Immature natural killer cell (primary cell): ENCODE measurements around the gene SLC36A3. TPM values are rescaled to one million over a fixed set of nuclear protein-coding genes. Genes with fewer than 3 reads are reported as not detected.
A peak's percentile ranks its signal among the peaks of the same experiment; 100 is the strongest.
"Not testable (repeated sequence)": the region's sequence is repeated elsewhere in the genome, so short reads cannot be mapped to it uniquely, and the experiment has no call there.

Experiments
- DNase-seq, 3 donors: peaks; one replicate each; pipeline ENCODE4 v3.0.0; 2022; ENCODE audit warnings: mixed read lengths in 1 of 3
- H3K27ac Mint-ChIP-seq, 6 donors: one replicate each; pipeline ENCODE4 v1.8.0; 2020; ENCODE audit warnings: mixed read lengths in 6 of 6, mild to moderate bottlenecking in 5 of 6, inconsistent platforms in 4 of 6, moderate library complexity in 3 of 6
- H3K27me3 Mint-ChIP-seq, 3 donors: one replicate each; pipeline ENCODE4 v1.8.0; 2020 to 2021; ENCODE audit warnings: low read depth in 3 of 3, mild to moderate bottlenecking in 3 of 3, mixed read lengths in 3 of 3, moderate library complexity in 3 of 3, inconsistent platforms in 1 of 3
- H3K36me3 Mint-ChIP-seq, 3 donors: one replicate each; pipeline ENCODE4 v1.8.0; 2020; ENCODE audit warnings: mixed read lengths in 3 of 3, inconsistent platforms in 2 of 3, mild to moderate bottlenecking in 2 of 3
- H3K4me1 Mint-ChIP-seq, 2 donors: one replicate each; pipeline ENCODE4 v1.8.0; 2020; ENCODE audit warnings: inconsistent platforms in 2 of 2, mild to moderate bottlenecking in 2 of 2, mixed read lengths in 2 of 2, moderate library complexity in 1 of 2
- H3K4me3 Mint-ChIP-seq, 5 donors: one replicate each; pipeline ENCODE4 v1.8.0; 2020; ENCODE audit warnings: mild to moderate bottlenecking in 5 of 5, mixed read lengths in 5 of 5, inconsistent platforms in 3 of 5, moderate library complexity in 3 of 5
- H3K9me3 Mint-ChIP-seq, 6 donors: one replicate each; pipeline ENCODE4 v1.8.0; 2020; ENCODE audit warnings: mild to moderate bottlenecking in 6 of 6, mixed read lengths in 6 of 6, inconsistent platforms in 4 of 6, moderate library complexity in 3 of 6
- polyA plus RNA-seq, 3 donors: library from polyadenylated mRNA; unstranded; fragments of 300-500 nt; fragmentation: Illumina TruSeq; gene quantifications; one replicate each; pipeline ENCODE4 v1.2.3, GENCODE V29; 2021

Gene SLC36A3
- polyA plus RNA-seq, 3 donors from 2014 or later = not detected

DNA sequence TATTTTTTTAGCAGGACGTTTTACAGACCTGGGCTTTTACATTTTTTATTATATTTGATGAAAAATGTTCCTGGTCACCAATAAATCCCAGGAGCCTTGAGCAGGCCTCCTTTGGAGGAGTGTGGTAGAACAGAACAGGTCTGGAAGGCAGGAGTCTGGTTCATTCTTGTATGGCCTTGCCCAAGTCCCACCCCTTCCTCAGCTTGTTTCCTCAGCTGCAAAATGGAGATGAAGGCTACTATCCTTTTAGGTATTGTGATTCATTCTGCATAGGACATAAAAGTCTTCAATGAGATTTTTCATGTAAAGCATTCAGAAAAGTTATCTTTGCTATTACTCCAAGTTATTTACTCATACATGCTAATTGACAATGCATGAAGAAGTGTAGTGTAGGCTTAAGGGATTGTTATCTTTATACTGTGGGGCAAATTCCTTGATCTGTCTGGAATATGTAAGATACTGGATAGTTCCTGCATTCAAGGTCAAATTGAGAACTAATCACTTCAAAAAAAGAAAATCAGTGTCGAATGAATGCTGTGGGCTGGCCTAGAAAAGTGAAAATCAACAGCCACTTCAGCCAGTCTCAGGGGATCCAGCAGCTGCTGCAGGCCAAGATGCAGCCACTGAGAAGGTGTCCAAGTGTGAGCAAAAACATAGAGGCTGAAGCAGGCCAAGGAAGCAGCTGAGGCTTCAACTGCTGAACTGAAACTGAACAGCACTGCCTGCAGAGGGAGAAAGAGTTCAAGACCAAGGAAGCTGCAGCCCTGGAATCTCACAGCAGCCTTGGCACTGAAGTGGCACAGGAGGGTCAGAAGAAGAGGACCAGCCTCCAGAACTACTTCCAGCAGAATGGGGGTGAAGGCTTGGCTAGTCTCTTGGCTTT lies 15.5 kb upstream of the SLC36A3 start:
- Mint-ChIP-seq H3K27ac (no peak overlapping the region), H3K4me3 (no peak overlapping the region), H3K9me3 (no peaks in the 10 kb centered on the region), H3K4me1 (no peaks in the 10 kb centered on the region), H3K36me3 (no peaks in the 10 kb centered on the region), H3K27me3 (peaks cover 4 to 19% (median 5%) of the 10 kb centered on the region in 3 donors)
- DNase-seq = no peak

DNA sequence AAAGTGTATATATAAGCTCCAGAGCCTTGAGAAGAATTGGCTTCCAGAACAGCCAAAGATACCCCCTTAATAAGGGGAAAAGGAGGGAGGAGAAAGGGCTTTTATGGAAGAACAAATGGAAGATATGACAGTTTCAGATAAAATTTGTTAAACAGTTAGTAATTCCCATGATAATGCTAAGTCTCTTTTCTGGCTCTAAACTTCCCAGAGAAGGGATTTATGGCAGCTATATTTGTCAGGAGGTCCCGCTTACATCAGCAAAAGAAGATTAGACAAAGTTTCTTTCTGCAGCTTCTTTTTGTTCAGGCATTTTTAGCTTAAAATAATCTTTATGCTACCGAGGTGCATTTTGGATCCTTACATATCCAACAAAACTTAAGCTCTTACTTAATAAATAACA lies 14.3 kb upstream of the SLC36A3 start:
- peaks cover 2 to 17% (median 5%) of the 10 kb centered on the region in 3 donors for H3K27me3 Mint-ChIP-seq
- no peak overlapping the region for H3K4me3 Mint-ChIP-seq
- no peaks in the 10 kb centered on the region for H3K9me3 Mint-ChIP-seq
- H3K4me1 Mint-ChIP-seq = no peaks in the 10 kb centered on the region
- no peaks in the 10 kb centered on the region for H3K36me3 Mint-ChIP-seq
- no peak overlapping the region for H3K27ac Mint-ChIP-seq
- DNase-seq = no peak

DNA sequence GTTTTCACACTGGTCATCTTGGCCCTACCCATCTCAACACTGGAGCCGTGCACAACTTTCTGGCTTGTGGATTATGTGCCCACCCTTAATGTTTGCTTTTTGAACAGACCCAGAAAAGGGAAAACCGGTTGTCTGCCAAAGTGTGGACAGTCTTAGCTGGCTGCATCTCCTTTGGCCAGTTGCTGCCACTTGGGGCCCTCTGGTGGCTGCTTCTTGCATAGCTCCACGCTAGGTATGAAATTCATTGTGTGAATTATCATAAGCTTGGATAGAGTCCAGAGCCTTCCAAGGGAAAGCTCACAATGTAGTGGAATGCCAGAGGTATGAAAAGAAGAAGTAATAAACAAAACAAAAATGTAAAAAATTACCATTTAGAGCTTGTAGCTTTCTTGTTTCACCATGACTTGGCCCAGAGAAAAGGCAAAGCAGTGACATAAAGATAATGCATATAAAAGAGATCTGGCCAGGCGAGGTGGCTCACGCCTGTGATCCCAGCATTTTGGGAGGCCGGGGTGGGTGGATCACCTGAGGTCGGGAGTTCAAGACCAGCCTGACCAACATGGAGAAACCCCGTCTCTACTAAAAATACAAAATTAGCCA lies 12.5 kb upstream of the SLC36A3 start:
- Mint-ChIP-seq H3K4me1 (no peaks in the 10 kb centered on the region), H3K36me3 (peaks cover 0 to 4% (median 0%) of the 10 kb centered on the region in 3 donors)

DNA sequence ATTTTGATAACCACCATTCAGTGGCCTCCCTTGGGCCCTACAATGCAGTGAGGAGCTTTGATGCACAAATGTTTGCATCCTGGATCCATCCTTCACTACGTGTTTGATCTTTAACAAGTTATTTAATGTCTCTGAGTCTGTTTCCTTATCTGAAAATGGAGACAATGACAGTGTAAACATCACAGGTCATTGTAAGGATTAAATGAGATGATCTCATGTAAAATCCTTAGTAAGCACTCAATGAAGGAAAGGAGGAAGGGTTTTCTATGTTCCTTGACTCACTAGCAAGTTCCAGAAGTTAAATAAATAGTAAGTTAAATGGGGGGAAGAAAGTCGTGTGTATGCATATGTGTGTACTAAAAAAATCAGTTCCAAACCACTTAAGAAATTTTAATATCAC lies 9.8 kb upstream of the SLC36A3 start:
- Mint-ChIP-seq H3K27me3 (peaks cover under 1 to 18% (median 5%) of the 10 kb centered on the region in 3 donors), H3K9me3 (peaks cover 0 to 14% (median 10%) of the 10 kb centered on the region in 6 donors), H3K4me1 (no peaks in the 10 kb centered on the region), H3K36me3 (peaks cover 0 to 7% (median 0%) of the 10 kb centered on the region in 3 donors), H3K4me3 (no peak overlapping the region), H3K27ac (no peak overlapping the region)
- no peak for DNase-seq

More for the DNA sequence above, 12.5 kb upstream of the SLC36A3 start:
- peaks cover 0 to 8% (median 5%) of the 10 kb centered on the region in 6 donors for H3K9me3 Mint-ChIP-seq
- peak; percentile 10 to 32 (median 14) for DNase-seq
- H3K27me3 Mint-ChIP-seq = peaks cover 2 to 14% (median 5%) of the 10 kb centered on the region in 3 donors
- H3K4me3 Mint-ChIP-seq = no peak overlapping the region
- no peak overlapping the region for H3K27ac Mint-ChIP-seq

DNA sequence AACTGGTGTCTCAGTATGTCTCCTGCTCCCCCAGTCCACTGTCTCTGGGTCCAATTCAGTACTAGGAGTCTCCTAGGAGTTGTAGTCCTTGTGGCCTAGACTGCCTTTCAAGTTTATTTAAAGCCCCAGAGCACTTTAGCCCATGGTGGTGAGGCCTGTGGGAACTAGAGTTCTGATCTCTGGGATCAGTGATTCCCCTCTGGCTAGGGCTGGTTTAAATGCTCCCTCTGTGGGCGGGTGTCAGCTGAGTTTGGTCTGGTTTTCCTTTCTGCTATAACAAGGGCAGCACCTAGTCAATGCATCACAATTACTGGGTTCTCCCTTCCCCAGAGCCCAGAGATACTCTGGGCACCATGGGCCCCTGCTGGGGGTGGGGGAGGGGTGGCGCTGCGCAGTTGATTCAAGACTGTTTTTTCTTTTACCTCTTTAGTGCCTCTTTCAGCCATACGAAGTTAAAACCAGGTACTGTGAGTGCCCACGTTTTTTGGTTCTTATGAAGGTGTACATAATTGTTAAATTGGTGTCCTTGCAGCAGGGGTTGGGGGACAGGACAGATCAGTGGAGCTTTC lies 9.3 kb upstream of the SLC36A3 start:
- H3K27me3 Mint-ChIP-seq = peaks cover 1 to 18% (median 4%) of the 10 kb centered on the region in 3 donors
- H3K9me3 Mint-ChIP-seq = peaks cover 0 to 14% (median 10%) of the 10 kb centered on the region in 6 donors
- H3K4me3 Mint-ChIP-seq = no peak overlapping the region
- no peaks in the 10 kb centered on the region for H3K4me1 Mint-ChIP-seq
- peaks cover 0 to 7% (median 0%) of the 10 kb centered on the region in 3 donors for H3K36me3 Mint-ChIP-seq
- H3K27ac Mint-ChIP-seq = no peak overlapping the region
- DNase-seq = no peak

DNA sequence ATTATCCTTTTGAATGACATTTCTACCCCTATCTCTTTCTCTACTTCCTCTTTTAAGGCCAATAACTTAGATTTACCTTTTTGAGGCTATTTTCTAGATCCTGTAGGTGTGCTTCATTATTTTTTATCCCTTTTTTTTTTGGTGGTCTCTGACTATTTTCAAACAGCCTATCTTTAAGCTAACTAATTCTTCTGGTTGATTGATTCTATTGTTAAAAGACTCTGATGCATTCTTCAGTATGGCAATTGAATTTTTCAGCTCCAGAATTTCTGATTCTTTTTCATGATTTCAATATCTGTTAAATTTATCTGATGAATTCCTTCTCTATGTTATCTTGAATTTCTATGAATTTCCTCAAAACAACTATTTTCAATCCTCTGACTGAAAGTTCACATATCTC lies 7.4 kb upstream of the SLC36A3 start:
- Mint-ChIP-seq H3K36me3 (peaks cover 0 to 7% (median 0%) of the 10 kb centered on the region in 3 donors), H3K4me3 (no peak overlapping the region), H3K27me3 (peaks cover 3 to 15% (median 4%) of the 10 kb centered on the region in 3 donors), H3K9me3 (peaks cover 0 to 14% (median 10%) of the 10 kb centered on the region in 6 donors), H3K4me1 (no peaks in the 10 kb centered on the region), H3K27ac (no peak overlapping the region)
- no peak for DNase-seq

DNA sequence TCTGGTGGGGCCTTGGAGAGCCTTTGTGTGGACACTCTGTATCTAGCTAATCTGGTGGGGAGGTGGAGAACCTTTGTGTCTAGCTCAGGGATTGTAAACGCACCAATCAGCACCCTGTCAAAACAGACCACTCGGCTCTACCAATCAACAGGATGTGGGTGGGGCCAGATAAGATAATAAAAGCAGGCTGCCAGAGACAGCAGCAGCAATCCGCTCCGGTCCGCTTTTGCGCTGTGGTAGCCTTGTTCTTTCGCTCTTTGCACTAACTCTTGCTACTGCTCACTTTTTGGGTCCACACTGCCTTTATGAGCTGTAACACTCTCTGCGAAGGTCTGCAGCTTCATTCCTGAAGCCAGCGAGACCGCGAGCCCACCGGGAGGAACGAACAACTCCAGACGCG lies 6.3 kb upstream of the SLC36A3 start:
- H3K27ac Mint-ChIP-seq, H3K4me3 Mint-ChIP-seq, H3K36me3 Mint-ChIP-seq, DNase-seq, H3K4me1 Mint-ChIP-seq: not testable (repeated sequence)
- H3K27me3 Mint-ChIP-seq = peaks cover 3 to 12% (median 4%) of the 10 kb centered on the region in 3 donors
- peaks cover 0 to 14% (median 10%) of the 10 kb centered on the region in 6 donors for H3K9me3 Mint-ChIP-seq

DNA sequence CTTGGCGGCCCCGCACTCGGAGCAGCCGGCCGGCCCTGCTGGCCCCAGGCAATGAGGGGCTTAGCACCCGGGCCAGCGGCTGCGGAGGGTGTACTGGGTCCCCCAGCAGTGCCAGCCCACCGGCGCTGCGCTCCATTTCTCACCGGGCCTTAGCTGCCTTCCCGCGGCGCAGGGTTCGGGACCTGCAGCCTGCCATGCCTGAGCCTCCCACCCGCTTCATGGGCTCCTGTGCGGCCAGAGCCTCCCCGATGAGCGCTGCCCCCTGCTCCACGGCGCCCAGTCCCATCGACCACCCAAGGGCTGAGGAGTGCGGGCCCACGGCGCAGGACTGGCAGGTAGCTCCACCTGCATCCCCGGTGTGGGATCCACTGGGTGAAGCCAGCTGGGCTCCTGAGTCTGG lies 5.7 kb upstream of the SLC36A3 start:
- not testable (repeated sequence) for H3K27ac Mint-ChIP-seq, DNase-seq, H3K4me3 Mint-ChIP-seq, H3K36me3 Mint-ChIP-seq, H3K4me1 Mint-ChIP-seq, H3K27me3 Mint-ChIP-seq
- H3K9me3 Mint-ChIP-seq = peaks cover 0 to 14% (median 10%) of the 10 kb centered on the region in 6 donors

DNA sequence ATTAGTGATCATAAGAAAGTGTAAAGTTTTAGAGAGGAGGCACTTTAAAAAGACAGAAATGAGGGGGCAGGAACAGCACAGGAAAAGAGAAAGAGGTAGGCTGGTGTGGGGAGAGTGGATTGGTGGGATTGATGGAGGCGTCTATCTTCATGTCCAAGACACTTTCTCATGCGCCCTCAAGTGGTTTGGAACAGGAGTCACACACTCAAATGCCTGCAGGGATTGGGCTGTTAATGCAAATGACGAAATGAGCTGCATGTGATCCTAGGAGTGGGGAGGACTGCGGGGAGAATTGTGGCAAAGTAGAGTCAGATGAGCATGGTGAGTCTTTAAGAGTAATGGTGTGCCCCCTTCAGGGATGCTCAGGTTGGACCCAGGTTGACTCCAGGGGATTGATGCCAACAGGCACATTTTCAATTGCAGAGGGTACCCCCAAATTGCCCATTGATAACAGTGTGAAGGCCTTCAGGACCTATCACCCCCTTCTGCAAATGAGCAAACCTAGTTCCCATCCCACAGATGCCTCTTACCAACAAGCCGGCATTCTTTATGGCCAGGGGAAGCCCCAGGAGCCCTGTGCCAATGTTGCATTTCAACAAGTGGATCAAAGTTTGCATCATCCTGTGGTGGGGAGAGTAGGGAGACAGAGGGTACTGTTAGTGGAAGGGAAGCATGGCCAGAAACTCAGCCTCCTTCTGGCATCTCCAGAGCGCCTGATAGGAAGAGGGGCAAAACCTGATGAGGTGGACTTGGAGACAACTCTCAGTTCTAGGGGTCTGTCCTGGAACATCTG lies 5.3 kb downstream of the SLC36A3 start:
- no peak overlapping the region for H3K27ac Mint-ChIP-seq

DNA sequence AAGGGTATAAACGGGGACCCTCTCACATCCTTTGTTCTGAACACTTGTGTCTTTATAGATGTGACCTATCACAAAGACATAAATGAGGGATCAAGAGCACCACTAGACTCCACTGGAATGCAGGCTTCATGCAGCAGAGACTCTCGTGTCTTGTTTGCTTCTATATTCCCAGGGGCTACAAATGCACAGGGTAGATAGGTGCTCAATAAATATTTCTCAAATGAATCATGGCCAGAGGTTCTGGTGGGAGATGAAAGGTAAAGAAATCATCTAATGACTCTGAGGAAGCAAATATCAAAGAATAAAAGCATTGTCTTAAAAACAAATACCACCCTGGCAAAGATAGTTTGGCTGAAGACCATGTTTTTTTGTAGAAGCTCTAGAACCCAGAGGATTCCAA lies 6.6 kb downstream of the SLC36A3 start:
- DNase-seq = no peak
- Mint-ChIP-seq H3K9me3 (peaks cover 0 to 4% (median 0%) of the 10 kb centered on the region in 6 donors), H3K4me3 (no peak overlapping the region), H3K36me3 (no peaks in the 10 kb centered on the region), H3K27ac (no peak overlapping the region), H3K4me1 (no peaks in the 10 kb centered on the region), H3K27me3 (peaks cover 2 to 12% (median 2%) of the 10 kb centered on the region in 3 donors)

More for the DNA sequence above, 5.3 kb downstream of the SLC36A3 start:
- Mint-ChIP-seq H3K4me3 (no peak overlapping the region), H3K9me3 (peaks cover 0 to 4% (median 0%) of the 10 kb centered on the region in 6 donors), H3K27me3 (peaks cover 5 to 17% (median 5%) of the 10 kb centered on the region in 3 donors), H3K36me3 (no peaks in the 10 kb centered on the region), H3K4me1 (no peaks in the 10 kb centered on the region)
- DNase-seq = peak in 1 of 3 donors; percentile 25

DNA sequence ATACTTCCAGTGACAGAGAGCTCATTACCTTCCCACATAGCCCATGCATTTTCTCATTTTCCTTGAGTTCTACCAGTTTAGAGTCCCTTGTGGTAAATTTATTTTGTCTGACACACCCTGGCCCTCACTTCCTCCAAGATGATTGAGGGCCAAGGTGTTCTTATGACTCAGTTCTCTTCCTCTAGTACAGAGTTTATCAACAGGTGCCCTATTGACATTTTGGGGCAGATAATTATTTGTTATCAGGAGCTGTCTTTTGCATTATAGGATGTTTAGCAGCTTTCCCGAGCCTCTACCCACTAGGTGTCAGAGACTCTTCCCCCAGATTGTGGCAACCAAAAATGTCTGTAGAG lies 7.1 kb downstream of the SLC36A3 start:
- DNase-seq = no peak
- Mint-ChIP-seq H3K9me3 (peaks cover 0 to 4% (median 0%) of the 10 kb centered on the region in 6 donors), H3K4me3 (no peak overlapping the region), H3K27me3 (peaks cover 2 to 11% (median 2%) of the 10 kb centered on the region in 3 donors), H3K4me1 (no peaks in the 10 kb centered on the region), H3K27ac (no peak overlapping the region), H3K36me3 (no peaks in the 10 kb centered on the region)

DNA sequence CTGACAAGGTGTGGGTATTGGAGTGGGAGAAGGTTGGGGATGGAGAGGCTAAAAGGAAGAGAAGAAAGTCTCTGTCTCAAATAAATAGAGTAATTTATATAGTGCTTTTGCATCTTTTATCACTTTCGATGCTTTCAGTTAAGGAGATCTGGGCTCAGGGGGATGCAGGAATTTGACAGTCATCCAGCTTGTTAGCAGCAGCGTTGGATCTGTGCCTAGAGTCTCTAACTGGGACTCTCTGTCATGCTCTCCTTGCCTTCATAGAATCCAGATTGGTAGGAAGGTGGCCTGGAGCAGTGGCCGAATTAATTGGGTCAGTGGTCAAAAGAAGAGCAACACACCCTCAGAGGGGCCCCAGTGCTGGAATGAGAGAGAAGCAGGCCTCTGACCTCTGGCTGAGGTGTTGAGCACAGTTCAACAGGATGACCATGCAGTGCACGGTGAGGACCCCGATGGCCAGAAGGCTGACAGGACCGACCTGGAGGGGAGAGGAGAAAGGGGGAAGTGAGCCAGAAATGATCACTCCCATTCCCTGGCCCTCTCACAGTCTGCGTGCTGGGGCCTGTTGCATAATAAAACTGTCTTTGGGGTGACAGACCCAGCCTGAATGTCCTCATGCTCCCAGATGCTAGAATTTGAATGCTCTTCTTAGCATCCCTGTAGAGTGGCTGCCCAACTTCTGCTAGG lies 7.6 kb downstream of the SLC36A3 start:
- H3K4me3 Mint-ChIP-seq = no peak overlapping the region
- no peaks in the 10 kb centered on the region for H3K4me1 Mint-ChIP-seq

DNA sequence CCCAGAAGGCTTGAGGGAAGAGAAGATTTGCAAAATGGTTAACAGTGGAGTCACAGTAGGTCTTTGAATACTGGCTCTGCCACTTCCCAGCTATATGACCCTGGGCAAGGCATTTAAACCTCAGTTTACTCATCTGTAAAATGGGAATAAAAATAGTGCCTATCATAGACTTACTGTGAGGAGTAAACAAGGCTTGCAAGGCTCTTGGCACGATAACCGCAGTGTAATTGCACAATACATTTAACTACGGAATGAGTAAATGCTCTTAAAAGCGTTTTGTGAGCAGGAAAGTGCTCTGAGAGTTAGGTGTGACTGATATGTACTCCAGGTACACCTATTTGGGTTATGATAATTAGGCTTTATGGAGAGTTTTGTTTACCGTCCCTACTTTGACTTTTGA lies 8.4 kb downstream of the SLC36A3 start:
- H3K27me3 Mint-ChIP-seq = peaks cover 0 to 11% (median 2%) of the 10 kb centered on the region in 3 donors
- H3K27ac Mint-ChIP-seq = no peak overlapping the region

More for the DNA sequence above, 7.6 kb downstream of the SLC36A3 start:
- Mint-ChIP-seq H3K9me3 (peaks cover 0 to 4% (median 0%) of the 10 kb centered on the region in 6 donors), H3K27me3 (peaks cover 2 to 11% (median 2%) of the 10 kb centered on the region in 3 donors), H3K36me3 (no peaks in the 10 kb centered on the region), H3K27ac (no peak overlapping the region)
- DNase-seq = no peak

More for the DNA sequence above, 8.4 kb downstream of the SLC36A3 start:
- H3K4me3 Mint-ChIP-seq = no peak overlapping the region
- no peak for DNase-seq
- peaks cover 0 to 4% (median 0%) of the 10 kb centered on the region in 6 donors for H3K9me3 Mint-ChIP-seq
- no peaks in the 10 kb centered on the region for H3K4me1 Mint-ChIP-seq
- H3K36me3 Mint-ChIP-seq = no peaks in the 10 kb centered on the region
